K562 (cell line): Measurements from ENCODE around the gene KXD1. TPM values are rescaled to one million over a fixed set of nuclear protein-coding genes. Genes with fewer than 3 reads are reported as not detected.

ENCODE experiments used
- ATAC-seq: fragments of 200-7000 bp; cut with Tn5 transposase; 3 replicates; pipeline ENCODE4 v1.9.1; 2020; ENCODE audit warnings: moderate library complexity
- BruUV-seq: library from RNA; stranded (reverse); fragments of 400-500 nt; replicated peaks from 2 replicates; lab custom pipeline; 2021; lab: Mats Ljungman, UMichigan
- CTCF ChIA-PET: fragments of 300-600 bp; formaldehyde crosslinking; extraction: SDS; loops from one replicate; lab custom pipeline; 2021; ENCODE audit warnings: low intra/inter-chr PET ratio; lab: Yijun Ruan, JAX
- POLR2A ChIA-PET: fragments of 300-600, 350-650 bp; sonication (Branson Sonifier 250); formaldehyde crosslinking; extraction: SDS; loops from one replicate; lab custom pipeline; 2021; ENCODE audit warnings: antibody characterized with exemption, inconsistent platforms; lab: Yijun Ruan, JAX
- DNase-seq, 4 experiments: peaks; one replicate each; pipeline versions ENCODE4 v3.0.0 to v3.0.0-alpha.2; 2011 to 2018; ENCODE audit warnings: low spot score in 3 of 4, mixed read lengths in 3 of 4; ENCODE audit errors: extremely low read depth in 1 of 4
- FAIRE-seq: peaks from 2 replicates; lab custom pipeline; 2011; peaks lifted over from hg19 to GRCh38; lab: Jason Lieb, UNC
- H2AFZ ChIP-seq: 2 replicates; pipeline ENCODE4 v1.6.0; 2011; ENCODE audit warnings: low read depth, low read length, control low read depth, inconsistent platforms
- H3K27ac ChIP-seq: fragments of 200-600 bp; 3 replicates; pipeline ENCODE4 v1.8.0; 2011; ENCODE audit warnings: low read depth, mild to moderate bottlenecking, control low read depth, inconsistent platforms, low read length, moderate library complexity, mixed read lengths; ENCODE audit errors: extremely low read depth
- H3K27me3 ChIP-seq, 2 experiments: fragments of 300-600 bp in 1 of 2; 2 replicates in 1 of 2; 3 replicates in 1 of 2; pipeline versions ENCODE4 v1.6.0 to v1.8.0; 2011; ENCODE audit warnings: inconsistent platforms in 2 of 2, low read length in 2 of 2, mild to moderate bottlenecking in 1 of 2, mixed read lengths in 1 of 2, moderate library complexity in 1 of 2; ENCODE audit not compliant: control insufficient read depth in 2 of 2, insufficient read depth in 2 of 2
- H3K36me3 ChIP-seq: fragments of 300-600 bp; 3 replicates; pipeline ENCODE4 v1.8.0; 2011; ENCODE audit warnings: mild to moderate bottlenecking, low read length, inconsistent platforms; ENCODE audit not compliant: control insufficient read depth, insufficient read depth
- H3K4me1 ChIP-seq, 2 experiments: fragments of 200-600 bp in 1 of 2; replicated peaks in 1 of 2; 2 replicates in 1 of 2; 3 replicates in 1 of 2; pipeline versions ENCODE4 v1.5.1 to v1.8.0; 2011; ENCODE audit warnings: inconsistent platforms in 2 of 2, low read length in 2 of 2, mild to moderate bottlenecking in 1 of 2, mixed read lengths in 1 of 2, moderate library complexity in 1 of 2; ENCODE audit not compliant: control insufficient read depth in 2 of 2, insufficient read depth in 2 of 2
- H3K4me2 ChIP-seq: 2 replicates; pipeline ENCODE4 v1.6.1; 2011; ENCODE audit warnings: low read length, control low read depth, inconsistent platforms, mixed read lengths; ENCODE audit not compliant: insufficient read depth
- H3K4me3 ChIP-seq: fragments of 200-600 bp; sonication (generic), shearing (Covaris generic); 2 replicates; pipeline ENCODE4 v1.5.1; 2016; ENCODE audit warnings: control low read depth, inconsistent platforms
- H3K79me2 ChIP-seq: fragments of 200-600 bp; 3 replicates; pipeline ENCODE4 v1.8.0; 2011; ENCODE audit warnings: low read length, inconsistent platforms; ENCODE audit not compliant: control insufficient read depth, insufficient read depth
- H3K9ac ChIP-seq, 2 experiments: 2 replicates each; pipeline versions ENCODE4 v1.6.0 to v1.6.1; 2011; ENCODE audit warnings: low read depth in 2 of 2, low read length in 2 of 2, control low read depth in 1 of 2, inconsistent platforms in 1 of 2, mild to moderate bottlenecking in 1 of 2, mixed read lengths in 1 of 2; ENCODE audit not compliant: insufficient read depth in 1 of 2
- H3K9me1 ChIP-seq: one replicate; pipeline ENCODE4 v1.6.0; 2011; ENCODE audit warnings: inconsistent platforms, mild to moderate bottlenecking, low read length, moderate library complexity; ENCODE audit not compliant: control insufficient read depth, insufficient read depth
- H3K9me3 ChIP-seq: replicated peaks from 2 replicates; pipeline ENCODE4 v1.5.1; 2011; ENCODE audit warnings: low read depth, low read length, inconsistent platforms; ENCODE audit not compliant: control insufficient read depth, insufficient read depth
- H4K20me1 ChIP-seq: replicated peaks from 2 replicates; pipeline ENCODE4 v1.6.1; 2011; ENCODE audit warnings: low read length, inconsistent platforms, mixed read lengths; ENCODE audit not compliant: control insufficient read depth, insufficient read depth
- ZBTB7A ChIP-seq: IDR thresholded peaks from 2 replicates; pipeline ENCODE4 v1.6.1; 2011; ENCODE audit warnings: low read depth, mild to moderate bottlenecking, low read length, moderate library complexity, borderline replicate concordance; ENCODE audit not compliant: control insufficient read depth
- ZNF23 ChIP-seq: fragments of 250-450 bp; sonication (Bioruptor Pico); IDR thresholded peaks from 2 replicates; pipeline ENCODE4 v1.4.0; 2020; ENCODE audit warnings: mild to moderate bottlenecking
- WGBS: fragments of 100-300 bp; shearing (Covaris generic); methylation state at CpG from one replicate; pipeline ENCODE4 v1.1.6; 2016; ENCODE audit warnings: low coverage, mixed read lengths; ENCODE audit not compliant: insufficient coverage; ENCODE audit errors: missing lambda C conversion rate; 5-methylcytosine and 5-hydroxymethylcytosine counted together
- in situ Hi-C: fragments of 300-500 bp; cut with MboI; formaldehyde crosslinking; loops from 4 replicates; pipeline ENCODE4 v1.15.0; 2018; ENCODE audit warnings: inconsistent platforms, mixed read lengths
- intact Hi-C: fragments of 100-400 bp; cut with micrococcal nuclease; formaldehyde crosslinking; loops from 2 replicates; pipeline ENCODE4 v1.14.2; 2022
- polyA plus RNA-seq, 8 experiments: library from polyadenylated mRNA; depleted of rRNA in 4 of 8; stranded (reverse) in 5 of 8; unstranded in 3 of 8; fragments of >200 nt; fragmentation: Nextera tagmentation in 2 of 8; fragmentation: Illumina TruSeq in 1 of 8; extraction: Ambion mirVana in 2 of 8; extraction: Trizol in 1 of 8; gene quantifications; 2 replicates each; pipeline versions ENCODE4 v1.2.1 to v1.2.3, GENCODE V29; 2011 to 2014; ENCODE audit warnings: inconsistent platforms in 1 of 8, missing spikeins in 1 of 8
- total RNA-seq, 7 experiments: library from RNA; depleted of rRNA in 6 of 7; stranded (reverse); fragments of >200 nt in 6 of 7; fragmentation: Illumina TruSeq in 2 of 7; extraction: Trizol in 2 of 7; gene quantifications; 2 replicates each; pipeline versions ENCODE4 v1.2.1 to v1.2.3, GENCODE V29; 2011 to 2021; ENCODE audit warnings: low replicate concordance in 1 of 7
- TF ChIP-seq, protein P1 (sequence below): sonication (generic); formaldehyde crosslinking; IDR thresholded peaks from 2 replicates; pipeline ENCODE4 v1.8.0; 2022; ENCODE audit warnings: missing genetic modification reagents, mild to moderate bottlenecking, borderline replicate concordance
- TF ChIP-seq, protein P2 (sequence below): fragments of 450-650 bp; IDR thresholded peaks from 2 replicates; pipeline ENCODE4 v1.6.1; 2017; ENCODE audit warnings: antibody characterized with exemption, mild to moderate bottlenecking

KXD1 gene
- total and polyA plus RNA-seq, 9 of the 15 experiments (the other 6 are each of a cell fraction or from before 2014, with no cell fraction given) = 21.9 to 210 (median 118) TPM

DNA sequence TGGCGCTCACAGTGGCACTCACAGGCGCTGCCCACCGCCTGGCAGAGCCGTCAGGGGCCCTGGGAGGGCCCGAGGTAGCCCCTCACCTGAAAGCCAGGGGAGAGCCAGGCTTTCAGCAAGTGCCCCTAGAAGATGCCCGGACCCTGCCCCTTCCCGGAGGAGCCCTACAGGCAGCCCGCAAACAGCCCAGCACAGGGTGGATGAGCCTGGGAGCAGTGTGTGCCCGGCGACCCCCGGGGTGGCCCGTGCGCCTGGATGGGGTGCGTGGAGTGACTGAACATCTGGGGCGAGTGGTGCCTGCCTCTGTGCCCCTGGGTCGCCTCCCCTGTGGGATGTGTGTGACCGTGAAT is 47.5 kb downstream of the KXD1 start:
- Histone ChIP-seq H3K9ac (0 out of 4 replicates have a peak overlapping the region, but pooled peaks of 1 of the 2 experiments have one; percentile 17), H3K79me2 (no peaks in the 10 kb centered on the region), H3K4me1 (peaks cover 0 to 44% of the 10 kb centered on the region in 2 experiments; a peak in 2 of 5 replicates), H3K4me2 (no peak overlapping the region), H3K27ac (no peak overlapping the region), H2AFZ (no peak overlapping the region), H3K4me3 (no peak overlapping the region), H3K9me3 (no peaks in the 10 kb centered on the region), H4K20me1 (peaks cover 22% of the 10 kb centered on the region), H3K9me1 (no peaks in the 10 kb centered on the region), H3K36me3 (no peaks in the 10 kb centered on the region), H3K27me3 (peaks cover 26 to 53% of the 10 kb centered on the region in 2 experiments)
- TF ChIP-seq ZNF23 (CRISPR knock-in tag) (no peak), ZBTB7A (0 out of 2 replicates have a peak, but pooled peaks have one; percentile 20)
- TF ChIP-seq, protein P1, sequence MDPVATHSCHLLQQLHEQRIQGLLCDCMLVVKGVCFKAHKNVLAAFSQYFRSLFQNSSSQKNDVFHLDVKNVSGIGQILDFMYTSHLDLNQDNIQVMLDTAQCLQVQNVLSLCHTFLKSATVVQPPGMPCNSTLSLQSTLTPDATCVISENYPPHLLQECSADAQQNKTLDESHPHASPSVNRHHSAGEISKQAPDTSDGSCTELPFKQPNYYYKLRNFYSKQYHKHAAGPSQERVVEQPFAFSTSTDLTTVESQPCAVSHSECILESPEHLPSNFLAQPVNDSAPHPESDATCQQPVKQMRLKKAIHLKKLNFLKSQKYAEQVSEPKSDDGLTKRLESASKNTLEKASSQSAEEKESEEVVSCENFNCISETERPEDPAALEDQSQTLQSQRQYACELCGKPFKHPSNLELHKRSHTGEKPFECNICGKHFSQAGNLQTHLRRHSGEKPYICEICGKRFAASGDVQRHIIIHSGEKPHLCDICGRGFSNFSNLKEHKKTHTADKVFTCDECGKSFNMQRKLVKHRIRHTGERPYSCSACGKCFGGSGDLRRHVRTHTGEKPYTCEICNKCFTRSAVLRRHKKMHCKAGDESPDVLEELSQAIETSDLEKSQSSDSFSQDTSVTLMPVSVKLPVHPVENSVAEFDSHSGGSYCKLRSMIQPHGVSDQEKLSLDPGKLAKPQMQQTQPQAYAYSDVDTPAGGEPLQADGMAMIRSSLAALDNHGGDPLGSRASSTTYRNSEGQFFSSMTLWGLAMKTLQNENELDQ (CRISPR knock-in tag) = no peak
- TF ChIP-seq, protein P2, sequence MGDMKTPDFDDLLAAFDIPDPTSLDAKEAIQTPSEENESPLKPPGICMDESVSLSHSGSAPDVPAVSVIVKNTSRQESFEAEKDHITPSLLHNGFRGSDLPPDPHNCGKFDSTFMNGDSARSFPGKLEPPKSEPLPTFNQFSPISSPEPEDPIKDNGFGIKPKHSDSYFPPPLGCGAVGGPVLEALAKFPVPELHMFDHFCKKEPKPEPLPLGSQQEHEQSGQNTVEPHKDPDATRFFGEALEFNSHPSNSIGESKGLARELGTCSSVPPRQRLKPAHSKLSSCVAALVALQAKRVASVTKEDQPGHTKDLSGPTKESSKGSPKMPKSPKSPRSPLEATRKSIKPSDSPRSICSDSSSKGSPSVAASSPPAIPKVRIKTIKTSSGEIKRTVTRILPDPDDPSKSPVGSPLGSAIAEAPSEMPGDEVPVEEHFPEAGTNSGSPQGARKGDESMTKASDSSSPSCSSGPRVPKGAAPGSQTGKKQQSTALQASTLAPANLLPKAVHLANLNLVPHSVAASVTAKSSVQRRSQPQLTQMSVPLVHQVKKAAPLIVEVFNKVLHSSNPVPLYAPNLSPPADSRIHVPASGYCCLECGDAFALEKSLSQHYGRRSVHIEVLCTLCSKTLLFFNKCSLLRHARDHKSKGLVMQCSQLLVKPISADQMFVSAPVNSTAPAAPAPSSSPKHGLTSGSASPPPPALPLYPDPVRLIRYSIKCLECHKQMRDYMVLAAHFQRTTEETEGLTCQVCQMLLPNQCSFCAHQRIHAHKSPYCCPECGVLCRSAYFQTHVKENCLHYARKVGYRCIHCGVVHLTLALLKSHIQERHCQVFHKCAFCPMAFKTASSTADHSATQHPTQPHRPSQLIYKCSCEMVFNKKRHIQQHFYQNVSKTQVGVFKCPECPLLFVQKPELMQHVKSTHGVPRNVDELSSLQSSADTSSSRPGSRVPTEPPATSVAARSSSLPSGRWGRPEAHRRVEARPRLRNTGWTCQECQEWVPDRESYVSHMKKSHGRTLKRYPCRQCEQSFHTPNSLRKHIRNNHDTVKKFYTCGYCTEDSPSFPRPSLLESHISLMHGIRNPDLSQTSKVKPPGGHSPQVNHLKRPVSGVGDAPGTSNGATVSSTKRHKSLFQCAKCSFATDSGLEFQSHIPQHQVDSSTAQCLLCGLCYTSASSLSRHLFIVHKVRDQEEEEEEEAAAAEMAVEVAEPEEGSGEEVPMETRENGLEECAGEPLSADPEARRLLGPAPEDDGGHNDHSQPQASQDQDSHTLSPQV = no peak
- ChIA-PET POLR2A (no interaction called here), CTCF (no interaction called here)
- BruUV-seq = no TSS peak
- 9% methylated on average over 17 of the region's 17 CpGs for WGBS
- DNase-seq (no peak), FAIRE-seq (no peak), ATAC-seq (no peak)
- intact Hi-C loops (no loop called here), in situ Hi-C loops (no loop called here)
